ENCODE measurements around the gene HOXA10.

HOXA10 gene

GRCh38 chr7:27179030-27179429 lies 4.9 kb upstream of the HOXA10 start:
- DNase-seq = no peak

DNA sequence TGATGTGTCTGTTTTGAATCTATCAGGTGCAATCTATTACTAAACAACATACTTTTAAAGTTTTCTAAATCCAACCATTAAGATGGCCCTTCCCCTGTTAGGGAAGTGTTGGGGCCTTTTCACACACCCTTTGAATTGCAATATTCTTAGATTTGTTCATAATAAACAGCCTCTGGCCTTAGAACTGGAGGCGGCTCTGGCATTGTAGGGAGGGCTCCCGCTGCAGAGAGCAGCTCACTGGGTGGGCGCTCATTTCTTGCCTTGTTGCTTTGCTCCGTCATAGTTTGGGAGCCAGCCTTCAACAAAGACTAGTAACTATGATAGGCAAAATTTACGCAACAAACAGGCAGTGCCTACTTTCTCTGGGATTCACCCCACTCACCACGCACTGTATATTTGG lies 4.2 kb upstream of the HOXA10 start:
- DNase-seq = no peak

GRCh38 chr7:27177795-27178320 lies 3.7 kb upstream of the HOXA10 start:
- DNase-seq = no peak

- no peak for DNase-seq
These were observed 3.1 kb upstream of the HOXA10 start for GRCh38 chr7:27176962-27177794.

- DNase-seq = no peak
These were observed 2.4 kb upstream of the HOXA10 start for GRCh38 chr7:27176524-27176845.

- no peak for DNase-seq
These were observed 1.8 kb upstream of the HOXA10 start for GRCh38 chr7:27175626-27176523.

GRCh38 chr7:27174874-27175625 lies 930 bp upstream of the HOXA10 start:
- DNase-seq = no peak

DNA sequence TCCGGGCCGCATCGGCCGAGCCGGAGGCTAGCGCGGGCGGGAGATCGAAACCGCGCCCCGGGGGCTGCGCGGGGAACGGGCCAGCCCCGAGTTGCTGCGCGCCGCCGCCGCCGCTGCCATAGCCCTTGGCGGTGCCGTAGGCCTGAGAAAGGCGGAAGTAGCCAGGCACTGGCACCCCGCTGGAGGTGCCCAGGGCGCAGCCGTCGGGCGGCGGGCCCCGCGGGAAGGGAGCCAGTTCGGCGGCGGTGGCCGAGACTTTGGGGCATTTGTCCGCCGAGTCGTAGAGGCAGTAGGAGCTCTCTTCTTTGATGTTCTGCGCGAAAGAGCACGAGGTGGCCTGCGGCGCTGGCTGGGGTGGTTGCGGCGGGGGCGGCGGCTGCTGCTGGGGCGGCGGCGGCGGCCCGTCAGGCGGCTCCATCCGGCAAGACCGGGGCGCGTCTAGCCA lies 587 bp downstream of the HOXA10 start:
- DNase-seq = no peak

DNA sequence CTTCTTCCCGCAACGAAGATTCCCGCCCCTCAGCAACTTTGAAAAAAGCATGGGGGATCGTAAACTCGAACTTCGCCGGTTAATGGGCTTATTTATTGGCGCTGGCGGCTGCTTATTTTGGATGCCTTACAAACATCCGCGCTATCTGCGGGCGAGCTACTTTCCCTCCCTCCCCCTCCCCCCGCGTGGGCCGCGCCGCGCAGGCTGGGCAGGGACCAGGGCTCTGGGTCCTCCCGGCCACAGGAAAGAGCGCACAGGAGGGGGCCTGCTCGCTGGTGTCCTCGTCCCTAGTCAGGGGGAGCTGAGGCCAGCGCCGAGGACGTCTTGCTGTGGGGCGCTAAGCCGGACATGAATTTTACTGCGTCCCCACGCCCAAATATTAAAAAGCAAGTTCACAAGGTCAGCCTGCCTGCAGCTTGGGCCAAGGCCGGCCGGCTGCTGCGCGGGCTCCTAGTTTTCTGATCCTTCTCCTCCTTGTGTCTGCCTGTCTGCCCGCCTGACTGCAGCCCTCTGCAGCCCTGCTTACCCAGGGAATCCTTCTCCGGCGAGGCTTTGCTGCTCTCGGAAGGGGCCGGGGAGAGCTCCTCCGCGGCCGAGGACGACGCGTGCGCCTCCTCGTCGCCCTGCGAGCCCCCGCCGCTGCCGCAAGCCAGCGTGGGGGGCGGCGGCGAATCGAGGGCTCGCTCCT lies 1.2 kb downstream of the HOXA10 start:
- no peak for DNase-seq

GRCh38 chr7:27172315-27172774 lies 1.8 kb downstream of the HOXA10 start:
- DNase-seq = no peak

GRCh38 chr7:27171637-27172314 lies 2.3 kb downstream of the HOXA10 start:
- no peak for DNase-seq

- no peak for DNase-seq
These were observed 2.8 kb downstream of the HOXA10 start for GRCh38 chr7:27171325-27171636.

DNA sequence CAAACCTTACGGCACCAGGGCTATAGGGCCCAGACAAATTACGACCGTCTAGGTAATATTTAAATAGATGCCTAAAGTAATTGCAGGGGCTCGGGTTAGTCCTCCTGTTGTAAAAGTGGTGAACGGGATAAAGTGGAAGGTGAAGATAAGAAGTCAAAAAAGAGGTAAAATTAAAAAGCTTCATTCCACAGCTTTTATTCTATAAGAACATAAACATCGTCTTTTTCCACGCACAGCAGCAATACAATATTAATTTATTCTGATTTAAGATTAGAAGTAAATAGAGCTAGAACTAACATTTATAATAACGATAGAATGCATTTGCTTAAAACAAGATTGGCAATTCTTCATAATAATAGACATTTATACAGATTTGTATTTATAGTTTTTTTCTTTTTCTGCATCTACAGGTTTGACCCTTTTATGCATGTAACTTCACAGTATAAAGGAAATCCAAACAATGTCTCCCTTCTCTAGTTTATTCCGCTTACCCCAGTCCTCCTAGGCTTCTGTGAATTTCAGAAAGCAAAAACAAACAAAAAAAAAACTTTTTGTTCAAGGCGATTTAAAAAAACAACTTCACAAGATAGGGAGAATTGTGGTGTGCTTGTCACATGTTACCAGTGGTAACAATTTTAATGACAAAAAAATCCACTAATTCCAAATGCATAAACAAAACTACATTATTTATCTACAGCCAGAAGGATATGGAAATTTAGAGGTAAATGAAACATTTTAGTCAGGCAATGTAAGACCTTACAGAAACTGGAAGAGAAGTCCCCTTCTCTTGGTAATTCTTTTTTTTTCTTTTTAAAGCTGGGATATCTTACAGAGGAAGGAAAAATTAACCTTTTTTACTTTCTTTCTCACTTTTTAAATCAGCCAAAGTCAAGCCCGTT lies 3.4 kb downstream of the HOXA10 start:
- no peak for DNase-seq

GRCh38 chr7:27169658-27170425 lies 4.3 kb downstream of the HOXA10 start:
- DNase-seq = no peak

GRCh38 chr7:27168265-27168947 lies 5.7 kb downstream of the HOXA10 start:
- no peak for DNase-seq

GRCh38 chr7:27167916-27168264 lies 6.2 kb downstream of the HOXA10 start:
- no peak for DNase-seq

DNA sequence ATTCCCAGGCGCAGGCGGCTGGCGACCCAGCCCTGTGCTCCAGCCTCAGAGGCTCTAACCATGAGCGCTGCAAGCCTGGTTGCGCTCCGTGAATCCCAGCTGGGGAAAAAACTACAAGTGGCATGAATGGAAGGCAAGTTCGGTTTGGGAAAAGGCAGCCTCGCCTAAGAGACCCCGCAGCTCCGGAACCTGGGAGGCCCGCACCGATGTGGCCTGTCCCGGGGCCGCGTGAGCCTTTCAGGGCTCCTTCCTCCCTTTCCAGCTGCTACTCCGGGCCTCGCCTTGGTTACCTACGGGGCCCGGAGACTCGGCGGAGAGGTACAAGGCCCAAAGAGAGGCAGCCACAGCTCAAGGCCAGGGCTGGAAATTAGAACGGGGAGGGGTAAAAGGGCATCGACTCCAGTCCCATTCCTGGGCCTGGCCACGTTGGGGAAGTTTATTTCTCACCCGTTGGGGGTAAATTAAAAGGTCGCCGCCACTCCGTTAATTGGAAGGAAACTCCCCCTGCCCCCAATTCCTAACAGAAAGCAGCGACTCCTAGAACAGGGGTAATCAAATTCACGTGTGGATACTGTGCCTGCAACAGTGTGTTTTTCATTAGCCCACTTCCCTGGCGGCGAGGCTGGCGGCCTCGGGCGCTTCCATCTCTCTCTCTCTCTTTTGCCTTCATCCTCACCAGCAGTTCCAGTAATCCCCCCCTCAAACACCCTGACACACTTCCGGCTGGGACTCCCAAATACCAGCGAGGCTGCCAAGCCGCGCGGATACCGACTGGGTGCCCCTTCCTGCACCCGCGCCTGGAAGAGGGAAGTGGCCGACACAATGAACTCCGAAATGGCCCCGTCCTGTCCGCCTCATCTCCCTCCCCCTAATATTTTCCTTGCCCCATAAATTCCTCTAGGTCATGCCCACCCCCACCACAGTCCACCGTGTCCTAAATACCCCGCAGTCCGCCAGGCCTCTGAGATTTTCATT lies 7.3 kb downstream of the HOXA10 start:
- DNase-seq = no peak

GRCh38 chr7:27165996-27166530 lies 8.1 kb downstream of the HOXA10 start:
- DNase-seq = no peak
